Endodermal cell (in vitro differentiated cells): ENCODE data around the gene LPIN1. TPM values are rescaled to one million over a fixed set of nuclear protein-coding genes. Genes with fewer than 3 reads are reported as not detected.

Source experiments
- DNase-seq: peaks from one replicate; pipeline ENCODE4 v3.0.0-alpha.2; 2017
- H3K27ac ChIP-seq: 2 replicates; pipeline ENCODE4 v1.5.1; 2013; ENCODE audit warnings: mild to moderate bottlenecking, low read depth, low read length, moderate library complexity
- H3K27me3 ChIP-seq: 2 replicates; pipeline ENCODE4 v1.6.1; 2013; ENCODE audit warnings: mild to moderate bottlenecking, low read length, moderate library complexity; ENCODE audit not compliant: insufficient read depth, control insufficient read depth, poor library complexity, severe bottlenecking
- H3K36me3 ChIP-seq: 2 replicates; pipeline ENCODE4 v1.7.0; 2013; ENCODE audit warnings: mild to moderate bottlenecking, low read length, moderate library complexity; ENCODE audit not compliant: control insufficient read depth, insufficient read depth
- H3K4me1 ChIP-seq: one replicate; pipeline ENCODE4 v1.7.0; 2013; ENCODE audit warnings: low read length; ENCODE audit not compliant: control insufficient read depth, insufficient read depth
- H3K4me3 ChIP-seq: 2 replicates; pipeline ENCODE4 v1.5.1; 2013; ENCODE audit warnings: mild to moderate bottlenecking, low read length, moderate library complexity
- H3K9ac ChIP-seq: 2 replicates; pipeline ENCODE4 v1.6.1; 2013; ENCODE audit warnings: mild to moderate bottlenecking, low read length, moderate library complexity; ENCODE audit not compliant: poor library complexity, severe bottlenecking; ENCODE audit errors: extremely low read depth
- H3K9me3 ChIP-seq: 2 replicates; pipeline ENCODE4 v1.6.1; 2013; ENCODE audit warnings: mild to moderate bottlenecking, low read length, moderate library complexity; ENCODE audit not compliant: control insufficient read depth
- H3K27ac Mint-ChIP-seq: 2 replicates; pipeline ENCODE4 v1.8.0; 2020; ENCODE audit warnings: mixed read lengths
- H3K27me3 Mint-ChIP-seq: 2 replicates; pipeline ENCODE4 v1.8.0; 2021; ENCODE audit warnings: mild to moderate bottlenecking, mixed read lengths; ENCODE audit not compliant: insufficient read depth
- H3K36me3 Mint-ChIP-seq: 2 replicates; pipeline ENCODE4 v1.8.0; 2020; ENCODE audit warnings: low read depth, mixed read lengths
- H3K4me1 Mint-ChIP-seq: 2 replicates; pipeline ENCODE4 v1.8.0; 2020; ENCODE audit warnings: mixed read lengths
- H3K4me3 Mint-ChIP-seq: 2 replicates; pipeline ENCODE4 v1.8.0; 2020; ENCODE audit warnings: mild to moderate bottlenecking, moderate library complexity, mixed read lengths
- H3K9me3 Mint-ChIP-seq: 2 replicates; pipeline ENCODE4 v1.8.0; 2020; ENCODE audit warnings: mild to moderate bottlenecking, mixed read lengths
- WGBS, 2 experiments: methylation state at CpG; one replicate each; pipeline versions ENCODE4 v1.1.5 to v1.1.7; 2013; ENCODE audit warnings: missing lambda C conversion rate in 2 of 2, mixed read lengths in 1 of 2; ENCODE audit not compliant: insufficient coverage in 1 of 2, insufficient read length in 1 of 2; 5-methylcytosine and 5-hydroxymethylcytosine counted together
- total RNA-seq, 2 donors: library from RNA; stranded (reverse); fragmentation: NEBNext Ultra II Directional in 1 of 2; extraction: Animal tissue kit (Norgen Biotek cat#: 25700) in 1 of 2; gene quantifications; 2 replicates in 1 of 2; 3 replicates in 1 of 2; pipeline ENCODE4 v1.2.1, GENCODE V29; 2021
- TF ChIP-seq, protein P1 (sequence below): fragments of 200-600 bp; sonication (generic); conservative IDR thresholded peaks from 2 replicates; pipeline ENCODE4 v1.5.0; 2021; ENCODE audit warnings: antibody characterized with exemption, mild to moderate bottlenecking

Gene LPIN1
- total RNA-seq, 2 donors from 2014 or later = 23.9 to 24.3 TPM

DNA sequence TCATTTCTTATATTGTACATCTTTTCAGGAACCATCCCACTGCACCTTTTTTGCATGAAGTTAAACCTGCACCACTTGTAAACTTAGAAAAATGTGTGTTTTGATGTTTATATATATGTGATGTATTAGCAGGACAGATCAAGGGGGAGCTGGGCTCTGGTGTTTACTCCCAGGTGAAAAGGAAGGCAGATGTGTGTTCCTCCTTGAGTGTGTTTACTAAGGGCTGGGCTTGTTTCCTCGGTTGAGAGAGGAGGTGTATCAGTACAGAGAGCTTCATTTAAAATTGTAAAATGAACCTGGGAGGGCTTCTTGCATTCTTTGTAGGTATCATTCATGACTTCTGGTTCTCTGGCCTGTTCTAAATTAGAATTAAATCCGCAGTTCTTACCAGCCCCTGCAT lies 14.8 kb downstream of the LPIN1 start:
- Mint-ChIP-seq H3K27me3 (no peaks in the 10 kb centered on the region), H3K36me3 (peaks cover 40% of the 10 kb centered on the region), H3K9me3 (peaks cover 34% of the 10 kb centered on the region), H3K27ac (no peak overlapping the region), H3K4me1 (peaks cover 19% of the 10 kb centered on the region), H3K4me3 (no peak overlapping the region)
- peaks cover 13% of the 10 kb centered on the region for H3K9me3 ChIP-seq
- DNase-seq = no peak
- H3K4me1 ChIP-seq = peaks cover 7% of the 10 kb centered on the region
- TF ChIP-seq, protein P1, sequence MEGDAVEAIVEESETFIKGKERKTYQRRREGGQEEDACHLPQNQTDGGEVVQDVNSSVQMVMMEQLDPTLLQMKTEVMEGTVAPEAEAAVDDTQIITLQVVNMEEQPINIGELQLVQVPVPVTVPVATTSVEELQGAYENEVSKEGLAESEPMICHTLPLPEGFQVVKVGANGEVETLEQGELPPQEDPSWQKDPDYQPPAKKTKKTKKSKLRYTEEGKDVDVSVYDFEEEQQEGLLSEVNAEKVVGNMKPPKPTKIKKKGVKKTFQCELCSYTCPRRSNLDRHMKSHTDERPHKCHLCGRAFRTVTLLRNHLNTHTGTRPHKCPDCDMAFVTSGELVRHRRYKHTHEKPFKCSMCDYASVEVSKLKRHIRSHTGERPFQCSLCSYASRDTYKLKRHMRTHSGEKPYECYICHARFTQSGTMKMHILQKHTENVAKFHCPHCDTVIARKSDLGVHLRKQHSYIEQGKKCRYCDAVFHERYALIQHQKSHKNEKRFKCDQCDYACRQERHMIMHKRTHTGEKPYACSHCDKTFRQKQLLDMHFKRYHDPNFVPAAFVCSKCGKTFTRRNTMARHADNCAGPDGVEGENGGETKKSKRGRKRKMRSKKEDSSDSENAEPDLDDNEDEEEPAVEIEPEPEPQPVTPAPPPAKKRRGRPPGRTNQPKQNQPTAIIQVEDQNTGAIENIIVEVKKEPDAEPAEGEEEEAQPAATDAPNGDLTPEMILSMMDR = no peak
- 79 to 83% methylated on average over 2 of the region's 2 CpGs for WGBS, 2 experiments
- no peak overlapping the region for H3K27ac ChIP-seq
- H3K4me3 ChIP-seq = no peak overlapping the region
- H3K27me3 ChIP-seq = no peaks in the 10 kb centered on the region
- H3K9ac ChIP-seq = no peak overlapping the region
- H3K36me3 ChIP-seq = peaks cover 11% of the 10 kb centered on the region

- H3K4me3 Mint-ChIP-seq = no peak overlapping the region
These were observed 15.6 kb downstream of the LPIN1 start for GRCh38 chr2:11762031-11762430.

DNA sequence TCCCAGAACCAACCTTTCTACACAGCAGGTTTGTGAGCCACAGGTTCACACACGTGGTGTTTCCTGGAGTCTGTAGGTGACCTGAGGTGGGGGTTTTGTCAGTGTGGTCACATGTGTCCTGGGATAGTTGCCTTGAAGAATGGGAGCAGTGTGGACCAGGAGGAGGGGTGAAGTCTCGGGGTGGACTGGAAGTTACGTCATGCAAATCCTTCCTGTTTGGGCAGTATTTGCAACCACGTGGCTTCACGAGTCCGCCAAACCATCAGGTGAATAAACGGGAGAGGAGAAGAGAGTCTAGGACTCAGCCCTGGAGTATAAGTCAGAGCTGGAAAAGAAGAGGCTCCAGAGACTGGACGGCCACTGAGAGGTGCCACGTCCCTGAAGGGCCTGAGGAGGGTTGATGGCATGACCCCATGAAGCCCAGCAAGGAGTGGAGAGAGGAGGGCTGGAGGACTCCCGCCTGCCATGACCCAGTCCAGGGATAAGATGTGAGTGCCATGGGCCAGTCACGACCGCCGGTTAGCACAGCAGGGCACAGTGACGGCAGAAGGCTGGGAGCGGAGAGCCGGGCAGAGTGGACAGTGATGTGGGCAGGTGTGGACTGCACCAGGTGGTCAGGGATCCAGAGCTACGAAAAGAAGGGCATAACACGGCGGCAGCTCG lies 16.5 kb downstream of the LPIN1 start:
- no peak for DNase-seq
- Histone ChIP-seq H3K4me3 (no peak overlapping the region), H3K4me1 (no peaks in the 10 kb centered on the region), H3K9ac (no peak overlapping the region), H3K27ac (no peak overlapping the region), H3K9me3 (peaks cover 10% of the 10 kb centered on the region), H3K27me3 (no peaks in the 10 kb centered on the region), H3K36me3 (peaks cover 26% of the 10 kb centered on the region)
- peaks cover 32% of the 10 kb centered on the region for H3K9me3 Mint-ChIP-seq
- peaks cover 13% of the 10 kb centered on the region for H3K4me1 Mint-ChIP-seq
- WGBS, 2 experiments = 96% methylated on average over 17 to 20 of the region's 20 CpGs
- H3K4me3 Mint-ChIP-seq = no peak overlapping the region
- H3K27ac Mint-ChIP-seq = no peak overlapping the region
- H3K27me3 Mint-ChIP-seq = no peaks in the 10 kb centered on the region
- H3K36me3 Mint-ChIP-seq = peaks cover 54% of the 10 kb centered on the region
- TF ChIP-seq, protein P1 = no peak

More at GRCh38 chr2:11762031-11762430, 15.6 kb downstream of the LPIN1 start:
- TF ChIP-seq, protein P1 = no peak
- H3K9ac ChIP-seq = no peak overlapping the region
- H3K9me3 ChIP-seq = peaks cover 13% of the 10 kb centered on the region
- 89 to 95% methylated on average over 11 to 12 of the region's 14 CpGs for WGBS, 2 experiments
- Mint-ChIP-seq H3K4me1 (peaks cover 14% of the 10 kb centered on the region), H3K36me3 (peaks cover 47% of the 10 kb centered on the region), H3K27ac (no peak overlapping the region), H3K9me3 (peaks cover 34% of the 10 kb centered on the region), H3K27me3 (no peaks in the 10 kb centered on the region)
- H3K4me3 ChIP-seq = no peak overlapping the region
- no peak for DNase-seq
- H3K4me1 ChIP-seq = peaks cover 2% of the 10 kb centered on the region
- no peak overlapping the region for H3K27ac ChIP-seq
- no peaks in the 10 kb centered on the region for H3K27me3 ChIP-seq
- H3K36me3 ChIP-seq = peaks cover 17% of the 10 kb centered on the region
